RPMI7951 (cell line): ENCODE results near the gene C14orf93. TPM values are rescaled to one million over a fixed set of nuclear protein-coding genes. Genes with fewer than 3 reads are reported as not detected.

ENCODE experiments used
- DNase-seq: peaks from one replicate; pipeline ENCODE4 v3.0.0-alpha.2; 2012; ENCODE audit warnings: low read depth
- total RNA-seq: library from RNA; depleted of rRNA; stranded (reverse); fragments of >200 nt; shearing (Covaris generic); gene quantifications from 2 replicates; pipeline ENCODE4 v1.2.3, GENCODE V29; 2014; rRNA removed

The C14orf93 gene
- total RNA-seq: 4.4 and 8.2 TPM in 2 replicates

GRCh38 chr14:23009939-23010726 is at the start of gene C14orf93:
Gene C14orf93 (minus strand): TSS chr14:23010143. CDS start chr14:22999023, 11,120 bp downstream.
- DNase-seq: peak; percentile 65

- DNase-seq: no peak
Measured at GRCh38 chr14:23058654-23059504, 48.9 kb upstream of the C14orf93 start.

GRCh38 chr14:23057757-23058653 is 48.1 kb upstream of the C14orf93 start:
- DNase-seq: peak; percentile 76

- peak; percentile 76 for DNase-seq
Measured at GRCh38 chr14:23056956-23057756, 47.2 kb upstream of the C14orf93 start, which contains the start of gene CDH24. Gene CDH24 (minus strand): TSS chr14:23057520. CDS start chr14:23055733, 1,787 bp downstream.

- DNase-seq: peak; percentile 63
Measured at GRCh38 chr14:23056145-23056955, 46.4 kb upstream of the C14orf93 start.

- DNase-seq: peak; percentile 45
Measured at GRCh38 chr14:23055621-23056144, 45.7 kb upstream of the C14orf93 start.

GRCh38 chr14:23055147-23055550 is 45.2 kb upstream of the C14orf93 start:
- DNase-seq: no peak

GRCh38 chr14:23054000-23054811 is 44.3 kb upstream of the C14orf93 start:
- DNase-seq: no peak

- DNase-seq: no peak
Measured at GRCh38 chr14:23053426-23053825, 43.5 kb upstream of the C14orf93 start.

- DNase-seq: no peak
Measured at GRCh38 chr14:23052671-23053070, 42.7 kb upstream of the C14orf93 start.

GRCh38 chr14:23052182-23052623 is 42.3 kb upstream of the C14orf93 start:
- no peak for DNase-seq

- no peak for DNase-seq
Measured at GRCh38 chr14:23051141-23052057, 41.5 kb upstream of the C14orf93 start.

GRCh38 chr14:23049011-23049410 is 39.1 kb upstream of the C14orf93 start:
- DNase-seq: no peak

GRCh38 chr14:23047751-23048693 is 38.1 kb upstream of the C14orf93 start:
- DNase-seq: no peak

GRCh38 chr14:23047034-23047634 is 37.2 kb upstream of the C14orf93 start:
- no peak for DNase-seq
